ENCODE data around the gene CPNE7.

DNA sequence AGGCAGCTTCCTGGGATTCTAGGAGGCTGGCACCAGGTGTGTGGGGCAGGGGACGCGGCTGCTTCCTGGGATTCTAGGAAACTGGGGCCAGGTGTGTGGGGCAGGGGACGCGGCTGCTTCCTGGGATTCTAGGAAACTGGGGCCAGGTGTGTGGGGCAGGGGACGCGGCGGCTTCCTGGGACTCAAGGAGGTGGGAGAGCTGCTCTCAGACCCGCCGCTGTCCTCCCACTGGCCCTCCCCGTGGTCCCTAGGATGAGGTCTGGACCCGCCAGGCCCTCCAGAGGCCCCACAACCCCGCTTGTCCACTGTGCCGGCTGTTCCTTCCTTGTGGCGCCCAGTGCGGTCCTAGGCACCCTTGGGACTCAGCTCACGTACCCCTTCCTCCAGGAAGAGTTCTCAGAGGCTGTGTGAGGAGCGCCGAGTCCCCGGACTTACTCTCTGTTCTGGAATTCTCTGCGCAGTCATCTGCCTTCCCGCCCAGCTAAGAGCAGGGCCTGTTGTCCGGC lies 38.4 kb downstream of the CPNE7 start:
- TF ChIP-seq POLR2A (IDR thresholded peaks at IDR 0.05; ENCODE audit: low read length) (no peak), GATA1 (IDR thresholded peaks at IDR 0.05; ENCODE audit: low read depth, low read length) (no peak)

All from erythroblast (primary cell).